HepG2 (cell line): ENCODE data around the gene GRIK3. TPM values are rescaled to one million over a fixed set of nuclear protein-coding genes. Genes with fewer than 3 reads are reported as not detected.

ENCODE experiments used
- ATAC-seq: fragments of 200-7000 bp; cut with Tn5 transposase; 3 replicates; pipeline ENCODE4 v1.9.1; 2020; ENCODE audit warnings: mild to moderate bottlenecking, moderate library complexity
- BruUV-seq: library from RNA; stranded (reverse); fragments of 400-500 nt; replicated peaks from 2 replicates; lab custom pipeline; 2021; lab: Mats Ljungman, UMichigan
- CTCF ChIA-PET: fragments of 300-600 bp; formaldehyde crosslinking; extraction: SDS; loops from one replicate; lab custom pipeline; 2021; ENCODE audit warnings: low total read pairs, inconsistent platforms, low intra/inter-chr PET ratio; lab: Yijun Ruan, JAX
- POLR2A ChIA-PET: fragments of 350-600 bp; sonication (Branson Sonifier 250); formaldehyde crosslinking; loops from one replicate; lab custom pipeline; 2020; ENCODE audit warnings: antibody characterized with exemption, inconsistent platforms; lab: Yijun Ruan, JAX
- DNase-seq: peaks from one replicate; pipeline ENCODE4 v3.0.0-alpha.2; 2015; ENCODE audit warnings: low spot score
- FAIRE-seq: peaks from 3 replicates; lab custom pipeline; 2011; peaks lifted over from hg19 to GRCh38; lab: Jason Lieb, UNC
- H2AFZ ChIP-seq: one replicate; pipeline ENCODE4 v1.6.1; 2011; ENCODE audit warnings: low read length, inconsistent platforms
- H3K27ac ChIP-seq: fragments of 300-600 bp; 3 replicates; pipeline ENCODE4 v1.8.0; 2011; ENCODE audit warnings: mixed run types, mild to moderate bottlenecking, mixed read lengths, low read length, inconsistent platforms; ENCODE audit not compliant: insufficient read depth; ENCODE audit errors: extremely low read length
- H3K27me3 ChIP-seq, 2 experiments: fragments of 200-600 bp in 1 of 2; 2 replicates in 1 of 2; 3 replicates in 1 of 2; pipeline versions ENCODE4 v1.6.0 to v1.8.0; 2011; ENCODE audit warnings: low read length in 2 of 2, mild to moderate bottlenecking in 2 of 2, moderate library complexity in 2 of 2, inconsistent platforms in 1 of 2; ENCODE audit not compliant: insufficient read depth in 2 of 2, control insufficient read depth in 1 of 2
- H3K36me3 ChIP-seq, 2 experiments: fragments of 200-600 bp in 1 of 2; replicated peaks in 1 of 2; 2 replicates in 1 of 2; 3 replicates in 1 of 2; pipeline versions ENCODE4 v1.5.1 to v1.8.0; 2011; ENCODE audit warnings: low read length in 2 of 2, inconsistent platforms in 1 of 2; ENCODE audit not compliant: insufficient read depth in 2 of 2, control insufficient read depth in 1 of 2
- H3K4me1 ChIP-seq: 2 replicates; pipeline ENCODE4 v1.5.1; 2012; ENCODE audit warnings: low read length, inconsistent platforms; ENCODE audit not compliant: insufficient read depth
- H3K4me2 ChIP-seq: 2 replicates; pipeline ENCODE4 v1.6.0; 2011; ENCODE audit warnings: low read depth, low read length, inconsistent platforms
- H3K4me3 ChIP-seq, 3 experiments: fragments of 200-600 bp in 1 of 3; sonication (generic), shearing (Covaris generic) in 1 of 3; replicated peaks in 1 of 3; 2 replicates each; pipeline ENCODE4 v1.5.1; 2011 to 2016; ENCODE audit warnings: low read length in 3 of 3, inconsistent platforms in 2 of 3, low read depth in 2 of 3, mild to moderate bottlenecking in 2 of 3, control low read depth in 1 of 3, mixed read lengths in 1 of 3; ENCODE audit not compliant: insufficient read depth in 1 of 3
- H3K79me2 ChIP-seq: one replicate; pipeline ENCODE4 v1.6.1; 2011; ENCODE audit warnings: low read length, inconsistent platforms; ENCODE audit not compliant: insufficient read depth
- H3K9ac ChIP-seq: 2 replicates; pipeline ENCODE4 v1.6.0; 2011; ENCODE audit warnings: mild to moderate bottlenecking, low read depth, low read length, inconsistent platforms; ENCODE audit not compliant: insufficient read depth
- H3K9me3 ChIP-seq: 2 replicates; pipeline ENCODE4 v1.5.1; 2012; ENCODE audit warnings: mild to moderate bottlenecking, low read length
- H4K20me1 ChIP-seq: 2 replicates; pipeline ENCODE4 v1.6.0; 2011; ENCODE audit warnings: inconsistent platforms, mild to moderate bottlenecking, low read length, moderate library complexity; ENCODE audit not compliant: insufficient read depth
- AHR ChIP-seq: IDR thresholded peaks from 2 replicates; pipeline ENCODE4 v1.6.1; 2018; ENCODE audit warnings: missing genetic modification reagents, missing compliant biosample characterization
- CHD2 ChIP-seq: IDR thresholded peaks from 2 replicates; pipeline ENCODE4 v1.6.1; 2011; ENCODE audit warnings: low read depth, low read length, improper control_type of control experiment
- MAFK ChIP-seq, 2 experiments: IDR thresholded peaks in 1 of 2; conservative IDR thresholded peaks in 1 of 2; 2 replicates each; pipeline ENCODE4 v1.6.1; 2011; ENCODE audit warnings: improper control_type of control experiment in 2 of 2, low read length in 2 of 2
- PLRG1 ChIP-seq: fragments of 450-650 bp; conservative IDR thresholded peaks from 2 replicates; pipeline ENCODE4 v1.6.1; 2016
- SOX6 ChIP-seq, 2 experiments: fragments of 450-650 bp in 1 of 2; sonication (generic) in 1 of 2; formaldehyde crosslinking in 1 of 2; IDR thresholded peaks; 2 replicates each; pipeline versions ENCODE4 v1.4.0 to v1.6.1; 2017 to 2020; ENCODE audit warnings: antibody characterized with exemption in 1 of 2, mild to moderate bottlenecking in 1 of 2, missing genetic modification reagents in 1 of 2
- ZNF136 ChIP-seq: sonication (generic); formaldehyde crosslinking; IDR thresholded peaks from 2 replicates; pipeline ENCODE4 v1.8.1; 2022; ENCODE audit warnings: low read depth, mild to moderate bottlenecking, moderate library complexity, missing genetic modification reagents
- ZZZ3 ChIP-seq: sonication (generic); formaldehyde crosslinking; IDR thresholded peaks from 2 replicates; pipeline ENCODE4 v1.4.0; 2020; ENCODE audit warnings: missing genetic modification reagents, mild to moderate bottlenecking, borderline replicate concordance
- WGBS: methylation state at CpG from one replicate; pipeline ENCODE4 v1.1.6; 2017; ENCODE audit warnings: low lambda C conversion rate; 5-methylcytosine and 5-hydroxymethylcytosine counted together
- in situ Hi-C: cut with HindIII; loops from 2 replicates; pipeline ENCODE4 v1.10.0; 2017; ENCODE audit warnings: low pct_unique_long_range_greater_than_20kb; ENCODE audit not compliant: extremely low pct_ligation_motif_present
- intact Hi-C: fragments of 100-400 bp; cut with micrococcal nuclease; formaldehyde crosslinking; loops from one replicate; pipeline ENCODE4 v1.10.0; 2022; ENCODE audit not compliant: unreplicated experiment
- polyA plus RNA-seq, 8 experiments: library from polyadenylated mRNA; depleted of rRNA in 3 of 8; stranded (reverse) in 7 of 8; unstranded in 1 of 8; fragments of >200 nt; fragmentation: Illumina TruSeq in 4 of 8; extraction: Trizol in 4 of 8; gene quantifications; 2 replicates each; pipeline versions ENCODE4 v1.2.1 to v1.2.3, GENCODE V29; 2011 to 2016; ENCODE audit warnings: low read depth in 4 of 8, missing spikeins in 1 of 8, mixed read lengths in 1 of 8; ENCODE audit not compliant: insufficient read depth in 1 of 8
- total RNA-seq, 5 experiments: library from RNA; depleted of rRNA; stranded (reverse); fragments of >200 nt; fragmentation: Illumina TruSeq; extraction: Trizol; gene quantifications; 2 replicates each; pipeline ENCODE4 v1.2.3, GENCODE V29; 2016; ENCODE audit warnings: low read depth in 1 of 5
- TF ChIP-seq, protein P1 (sequence below): sonication (generic); formaldehyde crosslinking; IDR thresholded peaks from 2 replicates; pipeline ENCODE4 v1.5.0; 2020; ENCODE audit warnings: missing genetic modification reagents

GRIK3 gene
- total and polyA plus RNA-seq, 2 of the 13 experiments (the other 11 are each of a cell fraction or from before 2014, with no cell fraction given), result not detected

DNA sequence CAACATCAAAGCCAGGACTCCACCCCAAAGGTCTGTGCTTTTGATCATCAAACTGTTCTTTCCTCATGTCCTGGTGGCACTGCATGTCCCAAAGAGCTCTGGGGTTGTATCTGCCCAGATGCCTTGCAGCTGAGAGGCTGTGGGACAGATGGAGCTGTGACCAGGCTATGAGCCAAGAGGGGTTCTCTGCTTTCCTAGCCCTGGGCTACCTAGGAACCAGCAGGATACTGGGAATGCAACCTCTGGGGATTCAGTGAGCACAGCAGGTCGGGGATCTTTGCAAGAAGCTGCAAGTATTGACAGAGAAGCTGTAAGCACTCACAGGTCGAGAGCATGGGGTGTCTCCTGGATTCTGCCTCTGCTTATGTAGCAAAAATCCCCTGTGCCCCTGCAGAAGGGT lies 186.6 kb downstream of the GRIK3 start:
- intact Hi-C loops, result no loop called here
- H3K4me3 ChIP-seq, result no peak overlapping the region
- FAIRE-seq (no peak), DNase-seq (no peak), ATAC-seq (no peak)
- H3K27me3 ChIP-seq, result peaks cover 0 to 30% of the 10 kb centered on the region in 2 experiments; a peak in 4 of 5 replicates
- WGBS, result 0% methylated on average over 2 of the region's 2 CpGs
- H2AFZ ChIP-seq, result no peak overlapping the region
- no peaks in the 10 kb centered on the region for H4K20me1 ChIP-seq
- no peaks in the 10 kb centered on the region for H3K79me2 ChIP-seq
- no peaks in the 10 kb centered on the region for H3K36me3 ChIP-seq
- in situ Hi-C loops, result no loop called here
- no peaks in the 10 kb centered on the region for H3K9me3 ChIP-seq
- no peak overlapping the region for H3K27ac ChIP-seq
- no TSS peak for BruUV-seq
- H3K4me2 ChIP-seq, result no peak overlapping the region
- no peaks in the 10 kb centered on the region for H3K4me1 ChIP-seq
- H3K9ac ChIP-seq, result no peak overlapping the region
- ChIA-PET CTCF (no interaction called here), POLR2A (no interaction called here)
- TF ChIP-seq ZZZ3 (CRISPR knock-in tag) (no peak), AHR (CRISPR knock-in tag) (no peak), CHD2 (no peak), PLRG1 (no peak)
- TF ChIP-seq, protein P1, sequence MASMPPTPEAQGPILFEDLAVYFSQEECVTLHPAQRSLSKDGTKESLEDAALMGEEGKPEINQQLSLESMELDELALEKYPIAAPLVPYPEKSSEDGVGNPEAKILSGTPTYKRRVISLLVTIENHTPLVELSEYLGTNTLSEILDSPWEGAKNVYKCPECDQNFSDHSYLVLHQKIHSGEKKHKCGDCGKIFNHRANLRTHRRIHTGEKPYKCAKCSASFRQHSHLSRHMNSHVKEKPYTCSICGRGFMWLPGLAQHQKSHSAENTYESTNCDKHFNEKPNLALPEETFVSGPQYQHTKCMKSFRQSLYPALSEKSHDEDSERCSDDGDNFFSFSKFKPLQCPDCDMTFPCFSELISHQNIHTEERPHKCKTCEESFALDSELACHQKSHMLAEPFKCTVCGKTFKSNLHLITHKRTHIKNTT, result no peak

DNA sequence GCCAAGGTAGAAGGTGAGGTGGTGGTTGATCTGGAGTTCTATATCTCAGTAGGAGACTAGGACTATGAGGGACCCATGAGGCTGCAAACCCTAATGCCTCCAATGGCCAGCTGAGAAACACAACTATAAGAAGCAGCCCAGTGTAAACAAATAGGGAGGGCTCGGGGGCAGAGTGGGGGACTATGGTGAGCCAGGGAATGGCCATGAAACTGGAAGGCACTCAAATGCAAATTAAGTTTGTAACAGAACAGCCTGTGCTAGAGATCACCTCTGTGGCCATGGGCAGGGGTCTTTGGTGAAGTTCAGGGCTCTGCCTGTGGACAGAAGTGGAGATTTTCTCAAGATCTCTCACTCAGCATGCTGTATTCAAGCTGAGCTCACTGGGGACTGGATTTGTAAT lies 187.1 kb downstream of the GRIK3 start:
- Histone ChIP-seq H3K9ac (no peak overlapping the region), H3K4me1 (no peaks in the 10 kb centered on the region)
- POLR2A ChIA-PET, result no interaction called here
- no TSS peak for BruUV-seq
- TF ChIP-seq ZNF136, result no peak
- TF ChIP-seq SOX6 (IDR thresholded peaks at IDR 0.05), result no peak
- no peak for TF ChIP-seq SOX6 (CRISPR knock-in tag; IDR thresholded peaks at IDR 0.05)
- TF ChIP-seq MAFK (conservative IDR thresholded peaks at IDR 0.05 in 1 of 2, IDR thresholded peaks at IDR 0.05 in 1 of 2; ENCODE audit: low read length in 2 of 2), result no peak
- TF ChIP-seq, all 625 proteins: peak for 0
- Histone ChIP-seq H3K27me3 (peaks cover under 1 to 31% of the 10 kb centered on the region in 2 experiments; a peak in 4 of 5 replicates), H3K4me2 (no peak overlapping the region), H3K79me2 (no peaks in the 10 kb centered on the region), H3K4me3 (no peak overlapping the region), H3K27ac (no peak overlapping the region), H4K20me1 (no peaks in the 10 kb centered on the region), H3K36me3 (no peaks in the 10 kb centered on the region), H2AFZ (no peak overlapping the region), H3K9me3 (no peaks in the 10 kb centered on the region)
- in situ Hi-C loops, result no loop called here
- WGBS, result 0% methylated on average over 1 of the region's 1 CpG
- ATAC-seq (no peak), FAIRE-seq (no peak), DNase-seq (no peak)
- CTCF ChIA-PET, result no interaction called here
- intact Hi-C loops, result no loop called here
